HG03108 (cell line): Measurements from ENCODE around the gene CST8.
"Not testable (repeated sequence)": the region's sequence is repeated elsewhere in the genome, so short reads cannot be mapped to it uniquely, and the experiment has no call there.

Experiments
- ATAC-seq: cut with Tn5 transposase; IDR thresholded peaks from one replicate; pipeline ENCODE4 v1.9.1; 2021; ENCODE audit warnings: moderate library complexity; ENCODE audit not compliant: unreplicated experiment

Gene CST8

GRCh38 chr20:23490817-23491216 lies at the start of gene CST8:
Gene CST8, plus strand, starts transcription at chr20:23491117. Its CDS starts 551 bp downstream, at chr20:23491668.
- no peak for ATAC-seq

- peak; percentile 68 for ATAC-seq
These were observed 49.0 kb upstream of the CST8 start for GRCh38 chr20:23441850-23442313.

- no peak for ATAC-seq
These were observed 48.5 kb upstream of the CST8 start for GRCh38 chr20:23442436-23442835.

GRCh38 chr20:23444859-23445258 lies 46.1 kb upstream of the CST8 start:
- no peak for ATAC-seq

GRCh38 chr20:23445596-23446217 lies 45.2 kb upstream of the CST8 start:
- ATAC-seq, result no peak

GRCh38 chr20:23446505-23446904 lies 44.4 kb upstream of the CST8 start:
- peak; percentile 45 for ATAC-seq

- ATAC-seq, result no peak
These were observed 42.8 kb upstream of the CST8 start for GRCh38 chr20:23448167-23448566.

- ATAC-seq, result no peak
These were observed 41.5 kb upstream of the CST8 start for GRCh38 chr20:23449421-23449820.

- no peak for ATAC-seq
These were observed 40.0 kb upstream of the CST8 start for GRCh38 chr20:23450877-23451276.

GRCh38 chr20:23451956-23452487 lies 38.9 kb upstream of the CST8 start:
- ATAC-seq, result no peak

GRCh38 chr20:23452776-23453175 lies 38.1 kb upstream of the CST8 start, which contains the start of gene CST11:
Gene CST11, minus strand, starts transcription at chr20:23452876. Its CDS starts 65 bp downstream, at chr20:23452811.
- no peak for ATAC-seq

GRCh38 chr20:23453549-23454543 lies 37.1 kb upstream of the CST8 start:
- no peak for ATAC-seq

GRCh38 chr20:23454816-23455215 lies 36.1 kb upstream of the CST8 start:
- no peak for ATAC-seq

GRCh38 chr20:23455639-23456038 lies 35.3 kb upstream of the CST8 start:
- no peak for ATAC-seq

- ATAC-seq, result no peak
These were observed 34.5 kb upstream of the CST8 start for GRCh38 chr20:23456409-23456808.

GRCh38 chr20:23456873-23457272 lies 34.0 kb upstream of the CST8 start:
- ATAC-seq, result no peak

- no peak for ATAC-seq
These were observed 31.3 kb upstream of the CST8 start for GRCh38 chr20:23459461-23460150.

- no peak for ATAC-seq
These were observed 29.7 kb upstream of the CST8 start for GRCh38 chr20:23461180-23461579.

GRCh38 chr20:23466961-23467360 lies 24.0 kb upstream of the CST8 start:
- not testable (repeated sequence) for ATAC-seq

- not testable (repeated sequence) for ATAC-seq
These were observed 18.6 kb upstream of the CST8 start for GRCh38 chr20:23472306-23472705.

- ATAC-seq, result not testable (repeated sequence)
These were observed 17.6 kb upstream of the CST8 start for GRCh38 chr20:23473293-23473692.
